NT2/D1 (cell line): ENCODE measurements around the gene GLI1.

Experiments
- SUZ12 ChIP-seq: IDR thresholded peaks from 2 replicates; pipeline ENCODE4 v1.6.1; 2011; ENCODE audit not compliant: insufficient read length, insufficient read depth; ENCODE audit errors: extremely low read depth
- ZNF274 ChIP-seq: IDR thresholded peaks from 2 replicates; pipeline ENCODE4 v1.6.1; 2011; ENCODE audit warnings: mild to moderate bottlenecking, low read depth, low read length

- no peak for TF ChIP-seq ZNF274
- TF ChIP-seq SUZ12 = no peak
These were observed 10.9 kb upstream of the GLI1 start for GRCh38 chr12:57448669-57449068.
